HCT116 (cell line): Measurements from ENCODE around the gene BTBD16. TPM values are rescaled to one million over a fixed set of nuclear protein-coding genes. Genes with fewer than 3 reads are reported as not detected.

Source experiments
- ATAC-seq: fragments of 200-7000 bp; cut with Tn5 transposase; 2 replicates; pipeline ENCODE4 v1.9.1; 2020; ENCODE audit warnings: mild to moderate bottlenecking, moderate library complexity
- BruUV-seq: library from RNA; stranded (reverse); fragments of 400-500 nt; replicated peaks from 2 replicates; lab custom pipeline; 2021; lab: Mats Ljungman, UMichigan
- CTCF ChIA-PET: fragments of 300-600 bp; sonication (Branson Sonifier 250); formaldehyde crosslinking; loops from one replicate; lab custom pipeline; 2021; ENCODE audit warnings: antibody characterized with exemption; lab: Charles Lee
- POLR2A ChIA-PET: fragments of 300-600, 350-600 bp; sonication (Branson Sonifier 250); formaldehyde crosslinking; loops from one replicate; lab custom pipeline; 2021; ENCODE audit warnings: antibody characterized with exemption; lab: Charles Lee
- RAD21 ChIA-PET, 2 experiments: fragments of 300-600 bp; sonication (Branson Sonifier 250); formaldehyde crosslinking; loops; one replicate each; lab custom pipeline; 2023; ENCODE audit warnings: low total read pairs in 2 of 2; ENCODE audit not compliant: uncharacterized antibody in 2 of 2, unreplicated experiment in 2 of 2, low non-redundant PET in 1 of 2; lab: Charles Lee
- DNase-seq: peaks from one replicate; pipeline ENCODE4 v3.0.0-alpha.2; 2010; ENCODE audit warnings: low read depth, low spot score
- H2AFZ ChIP-seq: fragments of 200-600 bp; shearing (Covaris generic), sonication (generic); 2 replicates; pipeline ENCODE4 v1.6.1; 2017; ENCODE audit warnings: low read depth, mixed run types, mixed read lengths, antibody characterized with exemption, low read length; ENCODE audit not compliant: poor library complexity, severe bottlenecking
- H3K27ac ChIP-seq: 2 replicates; pipeline ENCODE4 v1.5.1; 2012; ENCODE audit warnings: low read depth, low read length
- H3K27me3 ChIP-seq: fragments of 200-600 bp; sonication (generic); 2 replicates; pipeline ENCODE4 v1.6.1; 2016; ENCODE audit warnings: mixed run types, low read length, mixed read lengths; ENCODE audit not compliant: insufficient read depth
- H3K36me3 ChIP-seq, 2 experiments: fragments of 200-500 bp in 1 of 2; fragments of 200-600 bp in 1 of 2; sonication (Bioruptor generic) in 1 of 2; sonication (generic) in 1 of 2; 2 replicates each; pipeline versions ENCODE4 v1.5.1 to v1.6.1; 2014 to 2016; ENCODE audit warnings: low read length in 2 of 2, inconsistent platforms in 1 of 2, mixed read lengths in 1 of 2, mixed run types in 1 of 2; ENCODE audit not compliant: insufficient read depth in 2 of 2, control insufficient read depth in 1 of 2
- H3K4me1 ChIP-seq, 2 experiments: fragments of 200-600 bp in 1 of 2; sonication (generic) in 1 of 2; 2 replicates each; pipeline versions ENCODE4 v1.5.1 to v1.6.1; 2012 to 2017; ENCODE audit warnings: low read length in 2 of 2, inconsistent platforms in 1 of 2, mild to moderate bottlenecking in 1 of 2, mixed read lengths in 1 of 2, mixed run types in 1 of 2, moderate library complexity in 1 of 2; ENCODE audit not compliant: insufficient read depth in 2 of 2, control insufficient read depth in 1 of 2
- H3K4me2 ChIP-seq: fragments of 200-600 bp; sonication (generic); 2 replicates; pipeline ENCODE4 v1.6.1; 2017; ENCODE audit warnings: mixed run types, low read length, mixed read lengths
- H3K4me3 ChIP-seq, 2 experiments: fragments of 200-600 bp in 1 of 2; sonication (generic) in 1 of 2; replicated peaks in 1 of 2; 2 replicates each; pipeline ENCODE4 v1.5.1; 2011 to 2016; ENCODE audit warnings: low read length in 2 of 2, control low read depth in 1 of 2, low read depth in 1 of 2, mild to moderate bottlenecking in 1 of 2, mixed read lengths in 1 of 2, mixed run types in 1 of 2
- H3K79me2 ChIP-seq: fragments of 200-600 bp; sonication (generic); 2 replicates; pipeline ENCODE4 v1.6.1; 2017; ENCODE audit warnings: mild to moderate bottlenecking, mixed run types, low read length, moderate library complexity, mixed read lengths; ENCODE audit not compliant: insufficient read depth
- H3K9ac ChIP-seq: fragments of 200-600 bp; sonication (generic); 2 replicates; pipeline ENCODE4 v1.6.1; 2016; ENCODE audit warnings: low read length, mixed read lengths
- H3K9me2 ChIP-seq: fragments of 200-600 bp; sonication (generic), shearing (Covaris generic); 2 replicates; pipeline ENCODE4 v1.6.1; 2017; ENCODE audit warnings: mixed run types, mild to moderate bottlenecking, moderate library complexity; ENCODE audit not compliant: insufficient read depth
- H3K9me3 ChIP-seq, 2 experiments: fragments of 200-500 bp in 1 of 2; fragments of 200-600 bp in 1 of 2; sonication (Bioruptor generic) in 1 of 2; sonication (generic) in 1 of 2; 2 replicates each; pipeline ENCODE4 v1.6.1; 2014 to 2017; ENCODE audit warnings: low read length in 2 of 2, mixed read lengths in 2 of 2, inconsistent platforms in 1 of 2, low read depth in 1 of 2, mild to moderate bottlenecking in 1 of 2, mixed run types in 1 of 2, moderate library complexity in 1 of 2; ENCODE audit not compliant: control insufficient read depth in 1 of 2, insufficient read depth in 1 of 2
- H4K20me1 ChIP-seq: fragments of 200-600 bp; sonication (generic), shearing (Covaris generic); 2 replicates; pipeline ENCODE4 v1.6.1; 2017; ENCODE audit warnings: mixed run types, mild to moderate bottlenecking, moderate library complexity; ENCODE audit not compliant: insufficient read depth
- CBX3 ChIP-seq: IDR thresholded peaks from 2 replicates; pipeline ENCODE4 v1.6.1; 2012; ENCODE audit warnings: low read depth
- ELF1 ChIP-seq: IDR thresholded peaks from 2 replicates; pipeline ENCODE4 v1.6.1; 2012; ENCODE audit warnings: low read depth, borderline replicate concordance
- EZH2 ChIP-seq: fragments of 200-600 bp; sonication (generic); IDR thresholded peaks from 2 replicates; pipeline ENCODE4 v1.6.1; 2017; ENCODE audit warnings: antibody characterized with exemption, mixed run types
- EZH2phosphoT487 ChIP-seq: fragments of 200-600 bp; IDR thresholded peaks from 2 replicates; pipeline ENCODE4 v1.6.1; 2018; ENCODE audit warnings: antibody characterized with exemption, borderline replicate concordance
- FOSL1 ChIP-seq: IDR thresholded peaks from 2 replicates; pipeline ENCODE4 v1.6.1; 2012; ENCODE audit warnings: low read depth
- JUND ChIP-seq: IDR thresholded peaks from 2 replicates; pipeline ENCODE4 v1.6.1; 2012
- POLR2A ChIP-seq: IDR thresholded peaks from 2 replicates; pipeline ENCODE4 v1.7.0; 2011; ENCODE audit warnings: borderline replicate concordance; ENCODE audit not compliant: insufficient read depth, insufficient read length; ENCODE audit errors: extremely low read depth
- POLR2AphosphoS5 ChIP-seq: IDR thresholded peaks from 2 replicates; pipeline ENCODE4 v1.6.1; 2011; ENCODE audit warnings: mild to moderate bottlenecking, low read depth, low read length, moderate library complexity
- SIN3A ChIP-seq: IDR thresholded peaks from 2 replicates; pipeline ENCODE4 v1.6.1; 2012; ENCODE audit warnings: low read depth
- SRF ChIP-seq: IDR thresholded peaks from 2 replicates; pipeline ENCODE4 v1.6.1; 2012; ENCODE audit warnings: low read depth
- YY1 ChIP-seq: IDR thresholded peaks from 2 replicates; pipeline ENCODE4 v1.6.1; 2011; ENCODE audit warnings: low read length, low read depth, moderate library complexity, mild to moderate bottlenecking; ENCODE audit not compliant: insufficient replicate concordance; ENCODE audit errors: extremely low read depth
- ZNF274 ChIP-seq: fragments of 200-500 bp; sonication (Bioruptor generic); IDR thresholded peaks from 2 replicates; pipeline ENCODE4 v1.6.1; 2014; ENCODE audit warnings: mild to moderate bottlenecking, low read depth, low read length, inconsistent platforms
- intact Hi-C: fragments of 100-400 bp; cut with micrococcal nuclease; formaldehyde crosslinking; loops from 2 replicates; pipeline ENCODE4 v1.10.0; 2022
- total RNA-seq: library from RNA; stranded (reverse); gene quantifications from one replicate; pipeline ENCODE4 v1.2.1, GENCODE V29; 2021; ENCODE audit not compliant: unreplicated experiment
- TF ChIP-seq, protein P1 (sequence below): IDR thresholded peaks from 2 replicates; pipeline ENCODE4 v1.6.1; 2012
- TF ChIP-seq, protein P2 (sequence below): IDR thresholded peaks from 2 replicates; pipeline ENCODE4 v1.6.1; 2011; ENCODE audit warnings: mild to moderate bottlenecking, low read length, moderate library complexity; ENCODE audit not compliant: insufficient replicate concordance; ENCODE audit errors: extremely low read depth
- TF ChIP-seq, protein P3 (sequence below), 3 experiments: fragments of 200-600 bp in 1 of 3; sonication (generic) in 1 of 3; IDR thresholded peaks in 2 of 3; conservative IDR thresholded peaks in 1 of 3; 2 replicates each; pipeline ENCODE4 v1.5.1; 2012 to 2017; ENCODE audit warnings: low read depth in 2 of 3, low read length in 2 of 3, antibody characterized with exemption in 1 of 3, borderline replicate concordance in 1 of 3, control low read depth in 1 of 3, mild to moderate bottlenecking in 1 of 3, mixed read lengths in 1 of 3, mixed run types in 1 of 3, moderate library complexity in 1 of 3; ENCODE audit not compliant: insufficient read depth in 1 of 3
- TF ChIP-seq, protein P4 (sequence below): IDR thresholded peaks from 2 replicates; pipeline ENCODE4 v1.6.1; 2012; ENCODE audit warnings: low read depth

BTBD16 gene
- total RNA-seq, 1 experiment from 2014 or later: 0.27 TPM

DNA sequence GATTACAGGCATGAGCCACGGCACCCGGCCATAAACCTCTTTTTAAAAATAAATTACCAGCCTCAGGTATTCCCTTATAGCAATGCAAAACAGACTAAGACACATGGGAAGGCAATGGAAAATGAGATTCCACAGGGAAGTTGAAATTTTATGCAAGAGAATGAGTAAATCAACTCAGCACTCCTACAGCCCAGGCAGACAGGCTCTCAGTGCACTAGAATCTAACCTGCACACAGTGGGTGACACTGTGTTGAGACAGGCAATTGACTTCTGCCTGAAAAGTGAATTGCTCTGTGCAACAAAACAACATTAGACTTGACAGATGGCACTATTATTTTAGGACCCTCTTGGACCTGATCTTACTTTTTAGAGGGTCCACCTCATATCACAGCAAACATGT lies 83.3 kb downstream of the BTBD16 start (continued):
- no peak for TF ChIP-seq EZH2

DNA sequence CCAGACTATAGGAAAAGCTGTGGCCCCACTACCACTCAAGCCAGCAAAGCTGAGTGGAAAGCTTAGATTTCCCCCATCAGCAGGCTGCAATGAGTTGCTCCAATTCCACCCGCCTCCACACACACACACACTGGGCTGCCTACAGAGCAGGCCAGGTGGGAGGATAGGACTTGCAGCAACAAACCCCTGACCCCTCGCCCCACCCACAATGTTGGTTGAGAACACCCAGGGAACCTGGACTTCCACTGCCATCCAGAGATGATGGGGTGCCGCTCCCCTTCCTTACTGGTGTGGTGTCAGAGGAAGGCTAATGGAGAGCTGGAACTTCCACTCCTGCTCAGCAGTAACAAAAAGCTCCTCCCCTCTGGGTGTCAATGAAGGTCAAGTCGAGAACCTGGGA lies 86.6 kb downstream of the BTBD16 start:
- no peak for ATAC-seq
- TF ChIP-seq YY1 (no peak), EZH2phosphoT487 (no peak), FOSL1 (no peak), CBX3 (no peak), POLR2AphosphoS5 (no peak), SRF (no peak), ELF1 (no peak), POLR2A (no peak), EZH2 (no peak), SIN3A (no peak), ZNF274 (no peak), JUND (no peak)
- TF ChIP-seq, protein P1, sequence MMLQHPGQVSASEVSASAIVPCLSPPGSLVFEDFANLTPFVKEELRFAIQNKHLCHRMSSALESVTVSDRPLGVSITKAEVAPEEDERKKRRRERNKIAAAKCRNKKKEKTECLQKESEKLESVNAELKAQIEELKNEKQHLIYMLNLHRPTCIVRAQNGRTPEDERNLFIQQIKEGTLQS: no peak
- TF ChIP-seq, protein P2, sequence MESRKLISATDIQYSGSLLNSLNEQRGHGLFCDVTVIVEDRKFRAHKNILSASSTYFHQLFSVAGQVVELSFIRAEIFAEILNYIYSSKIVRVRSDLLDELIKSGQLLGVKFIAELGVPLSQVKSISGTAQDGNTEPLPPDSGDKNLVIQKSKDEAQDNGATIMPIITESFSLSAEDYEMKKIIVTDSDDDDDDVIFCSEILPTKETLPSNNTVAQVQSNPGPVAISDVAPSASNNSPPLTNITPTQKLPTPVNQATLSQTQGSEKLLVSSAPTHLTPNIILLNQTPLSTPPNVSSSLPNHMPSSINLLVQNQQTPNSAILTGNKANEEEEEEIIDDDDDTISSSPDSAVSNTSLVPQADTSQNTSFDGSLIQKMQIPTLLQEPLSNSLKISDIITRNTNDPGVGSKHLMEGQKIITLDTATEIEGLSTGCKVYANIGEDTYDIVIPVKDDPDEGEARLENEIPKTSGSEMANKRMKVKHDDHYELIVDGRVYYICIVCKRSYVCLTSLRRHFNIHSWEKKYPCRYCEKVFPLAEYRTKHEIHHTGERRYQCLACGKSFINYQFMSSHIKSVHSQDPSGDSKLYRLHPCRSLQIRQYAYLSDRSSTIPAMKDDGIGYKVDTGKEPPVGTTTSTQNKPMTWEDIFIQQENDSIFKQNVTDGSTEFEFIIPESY: no peak
- TF ChIP-seq, protein P3, sequence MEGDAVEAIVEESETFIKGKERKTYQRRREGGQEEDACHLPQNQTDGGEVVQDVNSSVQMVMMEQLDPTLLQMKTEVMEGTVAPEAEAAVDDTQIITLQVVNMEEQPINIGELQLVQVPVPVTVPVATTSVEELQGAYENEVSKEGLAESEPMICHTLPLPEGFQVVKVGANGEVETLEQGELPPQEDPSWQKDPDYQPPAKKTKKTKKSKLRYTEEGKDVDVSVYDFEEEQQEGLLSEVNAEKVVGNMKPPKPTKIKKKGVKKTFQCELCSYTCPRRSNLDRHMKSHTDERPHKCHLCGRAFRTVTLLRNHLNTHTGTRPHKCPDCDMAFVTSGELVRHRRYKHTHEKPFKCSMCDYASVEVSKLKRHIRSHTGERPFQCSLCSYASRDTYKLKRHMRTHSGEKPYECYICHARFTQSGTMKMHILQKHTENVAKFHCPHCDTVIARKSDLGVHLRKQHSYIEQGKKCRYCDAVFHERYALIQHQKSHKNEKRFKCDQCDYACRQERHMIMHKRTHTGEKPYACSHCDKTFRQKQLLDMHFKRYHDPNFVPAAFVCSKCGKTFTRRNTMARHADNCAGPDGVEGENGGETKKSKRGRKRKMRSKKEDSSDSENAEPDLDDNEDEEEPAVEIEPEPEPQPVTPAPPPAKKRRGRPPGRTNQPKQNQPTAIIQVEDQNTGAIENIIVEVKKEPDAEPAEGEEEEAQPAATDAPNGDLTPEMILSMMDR (IDR thresholded peaks at IDR 0.05 in 2 of 3, conservative IDR thresholded peaks at IDR 0.05 in 1 of 3; ENCODE audit: borderline replicate concordance in 1 of 3, insufficient read depth in 1 of 3, low read depth in 2 of 3, low read length in 2 of 3): no peak
- TF ChIP-seq, protein P4, sequence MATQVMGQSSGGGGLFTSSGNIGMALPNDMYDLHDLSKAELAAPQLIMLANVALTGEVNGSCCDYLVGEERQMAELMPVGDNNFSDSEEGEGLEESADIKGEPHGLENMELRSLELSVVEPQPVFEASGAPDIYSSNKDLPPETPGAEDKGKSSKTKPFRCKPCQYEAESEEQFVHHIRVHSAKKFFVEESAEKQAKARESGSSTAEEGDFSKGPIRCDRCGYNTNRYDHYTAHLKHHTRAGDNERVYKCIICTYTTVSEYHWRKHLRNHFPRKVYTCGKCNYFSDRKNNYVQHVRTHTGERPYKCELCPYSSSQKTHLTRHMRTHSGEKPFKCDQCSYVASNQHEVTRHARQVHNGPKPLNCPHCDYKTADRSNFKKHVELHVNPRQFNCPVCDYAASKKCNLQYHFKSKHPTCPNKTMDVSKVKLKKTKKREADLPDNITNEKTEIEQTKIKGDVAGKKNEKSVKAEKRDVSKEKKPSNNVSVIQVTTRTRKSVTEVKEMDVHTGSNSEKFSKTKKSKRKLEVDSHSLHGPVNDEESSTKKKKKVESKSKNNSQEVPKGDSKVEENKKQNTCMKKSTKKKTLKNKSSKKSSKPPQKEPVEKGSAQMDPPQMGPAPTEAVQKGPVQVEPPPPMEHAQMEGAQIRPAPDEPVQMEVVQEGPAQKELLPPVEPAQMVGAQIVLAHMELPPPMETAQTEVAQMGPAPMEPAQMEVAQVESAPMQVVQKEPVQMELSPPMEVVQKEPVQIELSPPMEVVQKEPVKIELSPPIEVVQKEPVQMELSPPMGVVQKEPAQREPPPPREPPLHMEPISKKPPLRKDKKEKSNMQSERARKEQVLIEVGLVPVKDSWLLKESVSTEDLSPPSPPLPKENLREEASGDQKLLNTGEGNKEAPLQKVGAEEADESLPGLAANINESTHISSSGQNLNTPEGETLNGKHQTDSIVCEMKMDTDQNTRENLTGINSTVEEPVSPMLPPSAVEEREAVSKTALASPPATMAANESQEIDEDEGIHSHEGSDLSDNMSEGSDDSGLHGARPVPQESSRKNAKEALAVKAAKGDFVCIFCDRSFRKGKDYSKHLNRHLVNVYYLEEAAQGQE: no peak
- TF ChIP-seq, all 23 proteins: peak for 0
- Histone ChIP-seq H4K20me1 (no peaks in the 10 kb centered on the region), H3K4me2 (no peak overlapping the region), H3K9me3 (no peaks in the 10 kb centered on the region), H3K4me3 (no peak overlapping the region), H3K27ac (no peak overlapping the region), H2AFZ (no peak overlapping the region), H3K27me3 (no peaks in the 10 kb centered on the region), H3K9ac (no peak overlapping the region), H3K79me2 (no peaks in the 10 kb centered on the region), H3K36me3 (no peaks in the 10 kb centered on the region), H3K4me1 (no peaks in the 10 kb centered on the region), H3K9me2 (no peaks in the 10 kb centered on the region)
- ChIA-PET POLR2A (interaction anchor here (1.2 kb wide), 1 partner anchor 17 kb away, joined by 3 read pairs; no protein-coding TSS in a partner anchor), RAD21 (no interaction called here), CTCF (no interaction called here)
- intact Hi-C loops: no loop called here
- no TSS peak for BruUV-seq
- no peak for DNase-seq
